Fibroblast of skin of scalp (primary cell): ENCODE measurements around the gene B4GALT1.
"Not testable (repeated sequence)": the region's sequence is repeated elsewhere in the genome, so short reads cannot be mapped to it uniquely, and the experiment has no call there.

Source experiments
- DNase-seq: peaks from one replicate; pipeline ENCODE4 v3.0.0-alpha.2; 2013

B4GALT1 gene

DNA sequence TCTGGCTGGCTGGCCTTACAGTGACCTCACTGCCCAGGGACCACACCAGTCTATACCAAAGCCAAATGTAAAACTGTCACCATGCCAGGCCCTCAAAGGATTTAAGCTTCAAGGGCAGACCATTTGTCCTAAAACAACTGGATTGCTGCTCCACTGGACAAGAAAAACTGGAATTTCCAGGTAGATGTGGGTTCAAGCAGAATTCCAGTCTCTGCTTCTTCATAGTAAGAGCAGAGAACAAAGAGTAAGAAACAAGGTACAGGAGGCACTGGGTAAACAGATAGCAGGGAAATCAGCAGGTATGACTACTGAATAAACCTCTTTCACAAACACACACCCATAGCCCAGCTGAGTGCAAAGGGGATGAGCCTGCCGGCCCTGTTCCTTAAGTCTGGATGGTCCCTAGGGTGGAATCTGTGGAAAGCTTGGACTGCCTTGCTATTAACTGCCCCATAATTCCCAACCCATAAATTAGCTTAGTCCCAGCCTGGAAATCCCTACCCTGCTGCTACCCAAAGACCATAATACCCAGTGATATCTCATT, 5.5 kb downstream of the B4GALT1 start:
- DNase-seq: no peak

DNA sequence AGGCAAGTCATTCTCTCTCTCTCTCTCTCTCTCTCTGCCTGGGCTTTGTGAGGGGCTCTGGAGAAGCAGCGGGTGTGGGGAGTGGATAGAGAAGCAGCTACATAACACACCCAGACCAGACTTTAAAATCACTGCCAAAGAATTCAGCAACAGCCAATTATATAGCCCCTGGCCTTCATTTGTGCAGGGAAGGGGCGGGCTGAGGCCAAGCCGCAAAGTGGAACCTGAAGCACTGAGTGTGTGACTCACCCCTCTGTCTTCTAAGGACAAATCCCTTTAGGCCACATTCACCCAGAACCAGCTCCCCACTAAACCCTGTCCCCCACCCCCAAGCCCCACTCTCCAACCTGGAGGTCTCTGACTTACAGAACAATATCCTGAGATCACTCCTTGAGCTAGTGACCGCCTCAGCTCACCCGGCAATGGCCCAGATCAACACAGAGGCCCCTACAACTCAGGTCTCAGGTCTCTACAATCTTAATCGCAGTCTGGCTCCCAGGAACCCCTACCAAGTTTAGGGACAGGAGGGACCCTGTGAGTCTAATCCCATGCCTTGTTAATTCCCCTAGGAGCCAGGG, 6.0 kb downstream of the B4GALT1 start:
- DNase-seq: peak; percentile 98

DNA sequence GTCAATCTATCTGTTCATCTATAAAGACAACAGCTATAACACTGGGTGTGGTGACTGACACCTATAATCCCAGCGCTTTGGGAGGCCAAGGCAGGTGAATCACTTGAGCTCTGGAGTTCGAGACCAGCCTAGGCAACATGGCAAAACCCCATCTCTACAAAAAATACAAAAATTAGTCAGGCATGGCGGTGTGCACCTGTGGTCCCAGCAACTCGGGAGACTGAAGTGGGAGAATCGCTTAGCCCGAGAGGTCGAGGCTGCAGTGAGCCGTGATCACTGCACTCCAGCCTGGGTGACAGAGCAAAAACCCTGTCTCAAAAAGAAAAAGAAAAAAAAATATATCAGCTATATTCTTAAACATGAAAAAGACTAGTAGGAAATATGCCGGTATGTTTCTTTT, 6.7 kb downstream of the B4GALT1 start:
- DNase-seq: not testable (repeated sequence)

DNA sequence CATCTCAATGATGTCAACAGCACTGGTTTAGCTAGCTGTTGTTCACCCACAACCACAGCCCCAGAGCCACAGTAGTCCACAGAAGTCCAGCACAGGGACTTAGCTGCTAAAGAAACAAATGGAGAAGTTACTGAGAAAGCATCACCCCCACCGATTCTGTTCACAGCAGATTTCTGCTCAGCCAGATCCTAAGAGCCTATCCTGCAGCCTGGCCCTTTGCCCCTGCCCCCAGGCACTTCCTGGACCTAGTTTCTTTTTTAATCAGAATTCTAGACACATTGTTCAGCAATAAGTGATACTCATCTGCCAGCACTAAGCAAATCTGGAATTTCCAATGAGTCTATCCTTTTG, 7.4 kb downstream of the B4GALT1 start:
- DNase-seq: peak; percentile 78

DNA sequence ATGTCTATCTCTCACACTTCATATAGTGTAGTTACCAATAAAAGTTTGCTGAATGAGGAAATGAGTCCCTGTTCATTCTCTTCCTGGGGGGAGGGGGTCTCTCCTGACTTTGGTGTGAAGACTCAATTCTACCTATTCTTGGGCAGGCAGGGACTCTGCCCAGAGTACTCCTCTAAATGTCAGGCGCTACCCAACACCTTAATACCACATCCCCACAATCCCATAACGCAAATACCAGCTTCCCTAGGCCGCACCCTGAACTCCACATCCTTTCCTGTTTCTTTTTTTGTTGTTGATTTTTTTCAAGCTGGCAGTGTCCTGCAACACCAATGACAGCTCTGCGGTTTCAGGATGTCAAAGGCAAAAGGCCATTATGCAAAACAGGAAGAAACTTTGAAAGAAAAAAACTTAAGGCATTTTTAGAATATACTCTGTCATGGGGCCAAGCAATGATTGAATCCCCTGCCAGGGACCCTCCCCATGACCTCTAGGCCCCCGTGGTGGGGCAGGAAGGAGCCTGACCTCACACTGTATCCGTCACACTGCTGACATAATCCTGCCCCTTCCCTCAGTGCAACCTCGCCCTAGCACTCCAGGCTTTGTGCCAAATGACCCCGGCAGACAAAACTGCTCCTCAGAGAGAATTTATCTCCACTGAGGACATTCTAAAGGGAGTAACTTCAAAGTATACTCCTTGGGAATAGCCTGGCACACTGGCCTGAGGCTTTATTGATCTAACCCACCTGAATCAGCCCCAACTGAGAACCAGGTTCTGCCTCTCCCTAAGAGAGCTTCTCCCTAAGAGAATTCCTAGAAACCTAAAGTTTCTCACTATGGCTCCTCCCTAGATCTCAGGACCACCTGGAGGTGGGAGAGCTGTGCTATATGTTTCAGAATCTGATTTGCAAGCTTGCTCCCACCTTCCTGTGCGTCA, 8.0 kb downstream of the B4GALT1 start:
- peak; percentile 52 for DNase-seq

DNA sequence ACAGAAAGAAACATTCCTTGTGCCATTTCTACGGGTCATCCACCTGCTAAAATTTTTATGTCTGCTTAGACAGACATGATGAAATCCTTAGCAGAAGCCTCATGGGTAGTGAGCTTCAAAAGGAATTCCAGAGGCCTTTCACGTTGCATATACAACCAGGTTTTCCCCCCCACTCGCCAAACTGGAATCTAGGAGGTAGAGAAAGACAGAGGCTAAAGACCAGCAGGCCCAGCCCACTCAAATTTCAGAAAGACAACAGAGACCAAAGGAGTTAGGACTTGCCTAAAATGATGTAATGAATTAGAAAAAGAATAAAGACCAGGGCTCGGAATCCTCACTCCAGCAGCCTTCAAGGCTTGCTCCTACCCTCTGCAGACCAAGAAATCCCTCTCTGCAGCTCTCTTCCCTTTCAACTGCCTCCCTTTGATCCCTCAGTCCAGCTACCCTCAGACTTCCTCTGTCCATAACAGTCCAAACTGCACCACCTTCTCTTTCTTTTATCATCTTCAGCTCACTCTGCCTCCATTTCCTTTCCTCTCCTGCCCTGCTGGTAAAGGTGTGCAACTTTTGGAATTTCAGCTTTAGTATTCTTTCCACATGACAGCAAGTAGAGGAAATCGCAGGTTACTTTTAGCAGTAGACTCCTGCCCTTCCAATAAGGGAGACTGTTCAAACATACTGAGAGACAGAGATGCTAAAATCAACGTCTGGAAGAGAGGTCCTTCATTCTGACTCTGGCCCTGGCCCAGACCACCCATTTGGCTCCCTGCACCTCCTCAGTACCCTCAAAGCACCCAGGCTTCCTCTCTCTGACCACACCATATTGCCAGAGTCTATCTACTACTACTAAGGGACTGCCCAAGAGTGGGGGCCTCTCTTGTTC, 8.9 kb downstream of the B4GALT1 start:
- DNase-seq: no peak

DNA sequence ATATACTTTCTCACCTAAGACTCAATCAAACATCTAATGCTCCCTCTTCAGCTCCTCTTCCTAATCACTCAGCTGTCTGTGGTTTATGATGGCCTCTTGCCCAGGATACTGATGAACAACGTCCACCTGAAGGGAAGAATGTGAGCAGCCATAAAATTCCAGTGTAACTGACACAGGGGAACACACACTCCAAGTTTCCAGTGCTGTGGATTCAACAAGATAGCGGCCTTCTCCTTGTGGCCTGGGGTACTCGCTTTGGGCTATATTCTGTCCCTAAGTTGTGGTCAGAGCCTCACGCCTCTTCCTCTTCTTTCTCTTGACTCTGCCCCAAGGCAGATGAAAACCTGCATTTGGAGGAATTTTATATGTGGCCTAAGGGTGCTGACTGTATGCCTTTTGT, 11.7 kb downstream of the B4GALT1 start:
- DNase-seq: no peak

DNA sequence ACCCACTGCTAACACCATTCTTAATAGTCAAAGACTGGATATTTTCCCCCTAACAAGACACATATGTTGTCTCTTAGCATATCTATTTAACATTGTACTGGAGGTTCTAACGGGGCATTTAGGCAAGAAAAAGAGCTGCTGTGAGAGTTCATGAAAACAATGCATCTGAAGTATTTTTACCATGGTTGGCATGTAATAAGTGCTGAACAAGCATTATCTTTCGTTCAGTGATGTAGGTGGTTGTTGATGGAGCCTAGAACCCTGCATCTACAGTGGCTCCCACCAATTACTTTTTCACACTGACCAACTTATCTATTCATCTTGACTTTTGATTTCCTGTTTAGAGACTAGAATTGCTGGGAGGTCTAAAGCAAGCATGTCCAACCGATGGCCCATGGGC, 12.8 kb downstream of the B4GALT1 start:
- DNase-seq: no peak

DNA sequence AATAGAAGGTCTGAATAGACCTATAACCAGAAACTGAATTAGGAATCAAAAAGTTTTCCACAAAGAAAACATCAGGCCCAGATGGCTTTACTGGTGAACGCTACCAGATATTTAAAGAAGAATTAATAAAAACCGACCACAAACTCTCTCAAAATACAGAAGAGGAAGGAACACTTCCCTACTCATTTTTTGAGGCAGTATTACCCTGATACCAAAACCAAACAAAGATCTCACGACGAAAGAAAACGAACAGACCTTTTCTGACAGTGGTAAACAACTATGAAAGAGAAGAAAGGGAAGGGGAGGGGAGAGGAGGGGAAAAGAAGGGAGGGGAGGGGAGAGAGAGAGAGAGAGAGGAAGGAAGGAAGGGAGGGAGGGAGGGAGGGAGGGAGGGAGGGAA, 13.5 kb downstream of the B4GALT1 start:
- DNase-seq: no peak

DNA sequence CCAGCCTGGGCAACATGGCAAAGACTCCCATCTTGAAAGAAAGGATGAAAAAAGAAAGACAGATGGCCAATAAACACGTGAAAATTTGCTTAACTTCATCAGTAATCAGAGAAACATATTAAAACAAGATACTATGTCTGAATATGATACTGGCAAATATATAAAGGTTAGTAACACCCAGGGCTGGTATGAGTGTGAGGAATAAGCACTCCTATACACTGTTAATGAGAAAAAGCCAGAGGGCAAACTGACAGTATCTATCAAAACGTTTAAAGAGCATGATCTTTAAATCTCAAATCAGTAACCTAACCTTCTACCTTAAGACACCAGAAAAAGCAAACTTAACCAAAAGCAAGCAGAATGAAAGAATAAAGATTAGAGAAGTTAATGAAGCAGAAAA, 14.1 kb downstream of the B4GALT1 start:
- no peak for DNase-seq

DNA sequence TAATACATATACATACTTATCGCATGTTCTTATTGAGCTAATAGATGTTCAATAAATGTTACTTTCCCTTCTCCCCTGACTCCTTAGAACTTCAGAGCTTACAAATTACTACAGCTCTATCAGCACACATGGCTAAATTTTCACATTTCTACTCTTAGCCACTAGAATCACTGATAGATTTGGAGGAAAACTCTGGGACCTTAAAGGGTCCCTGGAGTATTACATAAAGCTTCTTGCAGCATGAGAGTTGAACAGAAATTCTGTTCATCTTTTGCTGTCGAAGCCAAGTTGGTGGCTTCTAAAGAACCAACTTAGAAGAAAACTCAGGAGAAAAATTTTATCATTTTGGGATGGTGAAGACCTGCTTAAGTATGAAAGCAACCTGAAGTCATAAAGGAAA, 15.5 kb downstream of the B4GALT1 start:
- DNase-seq: no peak

DNA sequence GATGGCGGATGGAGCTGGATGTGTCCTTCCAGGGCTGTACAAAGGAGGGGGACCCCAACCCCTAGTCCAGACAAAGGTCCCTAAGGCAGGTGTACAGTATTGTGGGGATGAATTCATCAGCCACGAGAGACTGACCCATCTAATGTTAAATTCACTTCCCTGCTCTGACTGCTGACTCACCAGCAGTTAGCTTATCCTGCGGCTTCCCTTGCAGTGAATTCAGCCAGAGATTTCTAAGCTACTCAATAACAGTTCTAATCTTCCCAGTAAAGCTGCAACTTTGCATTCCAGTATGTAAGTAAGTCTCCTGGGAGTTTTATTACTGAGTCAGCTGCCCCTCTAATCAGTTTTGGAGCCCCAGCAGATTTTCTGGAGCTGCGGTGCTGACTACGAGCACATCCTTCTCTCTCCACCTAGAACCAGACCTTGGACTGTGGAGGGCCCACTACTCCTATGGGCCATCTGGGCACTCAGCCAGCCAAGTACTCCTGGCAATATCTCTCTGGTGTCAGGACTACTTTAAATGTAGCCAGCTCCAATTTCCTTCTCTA, 16.1 kb downstream of the B4GALT1 start:
- DNase-seq: peak; percentile 97

DNA sequence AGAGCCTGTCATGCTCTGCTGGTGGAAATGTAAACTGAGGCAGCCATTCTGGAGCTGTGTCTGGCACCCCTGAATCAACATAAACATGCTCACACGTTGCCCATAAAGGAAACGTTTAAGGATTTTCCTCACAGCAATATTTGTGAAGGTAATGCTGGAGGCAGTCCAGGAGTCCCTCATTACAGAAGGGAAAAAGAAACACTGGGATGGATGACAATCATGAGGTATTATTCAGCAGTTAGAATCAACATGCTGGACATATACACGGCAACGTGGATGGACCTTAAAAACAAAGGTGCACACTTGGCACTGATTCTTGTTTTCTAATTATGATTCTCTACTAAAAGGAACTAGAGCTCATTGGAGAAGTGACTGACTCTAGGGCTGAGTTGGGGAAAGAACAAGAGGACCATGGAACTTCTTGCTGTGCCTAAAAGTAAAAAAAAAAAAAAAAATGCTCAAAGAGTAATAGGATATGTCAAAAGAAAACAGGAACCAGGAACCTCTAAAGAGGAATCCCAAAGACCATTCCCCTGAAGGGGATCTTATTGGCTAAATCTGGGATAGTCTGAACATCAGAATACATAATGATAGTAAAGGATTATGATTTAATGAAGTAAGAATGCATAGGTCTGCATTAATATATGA, 18.6 kb downstream of the B4GALT1 start:
- DNase-seq: no peak

DNA sequence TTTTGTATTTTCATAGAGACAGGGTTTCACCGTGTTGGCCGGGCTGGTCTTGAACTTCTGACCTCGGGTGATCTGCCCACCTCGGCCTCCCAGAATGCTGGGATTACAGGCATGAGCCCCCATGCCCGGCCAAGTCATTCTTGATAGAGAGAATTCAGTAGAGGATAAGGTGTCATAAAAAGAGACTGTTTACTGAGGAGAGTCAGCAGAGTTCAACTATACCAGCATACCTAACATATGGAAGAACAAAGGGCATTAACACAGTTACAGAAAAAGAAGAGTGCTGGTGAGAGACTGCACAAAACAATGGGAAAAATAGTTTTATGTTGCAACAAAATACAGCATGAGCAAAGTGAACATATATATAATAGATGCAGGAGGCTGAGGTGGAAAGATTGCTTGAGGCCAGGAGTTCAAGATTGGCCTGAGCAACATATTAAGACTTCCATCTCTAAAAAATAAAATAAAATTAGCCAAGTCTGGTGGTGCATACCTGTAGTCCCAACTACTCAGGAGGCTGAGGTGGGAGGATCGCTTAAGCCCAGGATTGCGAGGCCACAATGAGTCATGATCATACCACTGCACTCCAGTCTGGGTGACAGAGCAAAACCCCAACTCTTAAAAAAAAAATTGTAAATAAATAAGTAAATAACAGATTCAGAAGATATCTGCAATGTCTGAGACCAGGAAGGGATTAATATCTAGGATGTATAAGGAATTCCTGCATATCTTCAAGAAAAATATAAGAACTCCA, 19.5 kb downstream of the B4GALT1 start:
- DNase-seq: no peak

DNA sequence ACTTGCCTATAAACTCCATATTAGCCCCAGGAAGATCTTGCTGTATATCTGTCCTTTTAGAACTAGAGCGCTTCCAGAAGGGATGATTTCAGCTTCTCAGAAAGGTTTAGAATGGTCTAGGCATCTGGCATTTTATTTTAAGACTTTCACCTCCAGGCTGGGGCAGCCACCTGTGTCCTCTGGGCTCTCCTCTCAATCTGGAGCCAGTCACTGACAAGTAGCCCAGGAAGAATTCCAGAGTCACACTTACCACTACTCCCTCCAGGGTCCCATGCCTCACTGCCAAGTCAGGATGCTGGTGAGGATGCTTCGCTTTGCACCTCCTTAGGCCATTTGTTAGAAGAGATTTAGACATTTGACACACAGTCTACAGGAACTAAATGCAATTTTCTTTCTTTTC, 20.8 kb downstream of the B4GALT1 start:
- no peak for DNase-seq

DNA sequence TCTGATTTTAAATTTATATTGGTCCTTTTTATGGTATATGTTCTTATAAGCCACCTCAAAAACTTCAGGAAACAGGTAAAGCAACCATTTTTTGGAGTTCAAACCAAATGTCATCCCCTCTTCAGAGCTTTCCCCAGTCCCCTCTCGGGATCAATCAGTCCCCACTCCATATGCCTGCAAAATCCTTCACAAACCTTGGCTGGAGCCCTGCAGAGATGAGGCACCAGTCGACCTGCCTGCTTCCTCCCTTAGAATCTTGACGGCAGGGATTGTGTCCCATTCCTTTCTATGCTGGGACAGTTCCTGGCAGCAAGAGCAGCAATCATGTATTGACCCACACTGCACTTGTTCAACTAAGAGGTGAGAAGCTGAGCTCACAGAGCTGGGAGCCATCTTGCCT, 22.6 kb downstream of the B4GALT1 start:
- no peak for DNase-seq

DNA sequence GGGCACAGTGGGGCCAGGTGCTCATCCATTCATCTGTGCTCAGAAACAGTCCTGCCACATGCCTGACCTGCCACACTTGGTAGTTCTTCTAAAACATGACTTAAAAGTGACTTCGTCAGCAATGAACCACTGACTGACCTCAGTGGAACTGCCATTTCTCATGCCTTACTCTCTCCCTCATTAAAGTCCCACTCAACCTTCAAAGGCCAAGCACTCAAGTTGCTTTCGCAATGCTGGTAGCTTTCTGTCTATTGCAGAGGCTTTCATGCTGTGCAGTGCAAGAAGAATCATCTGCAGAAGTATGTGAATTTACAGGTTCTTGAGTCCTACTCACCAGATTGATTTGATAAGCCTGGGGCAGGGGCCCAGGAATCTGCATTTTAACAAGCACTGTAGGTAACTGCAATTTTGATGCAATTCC, 23.9 kb downstream of the B4GALT1 start:
- DNase-seq: peak; percentile 47

DNA sequence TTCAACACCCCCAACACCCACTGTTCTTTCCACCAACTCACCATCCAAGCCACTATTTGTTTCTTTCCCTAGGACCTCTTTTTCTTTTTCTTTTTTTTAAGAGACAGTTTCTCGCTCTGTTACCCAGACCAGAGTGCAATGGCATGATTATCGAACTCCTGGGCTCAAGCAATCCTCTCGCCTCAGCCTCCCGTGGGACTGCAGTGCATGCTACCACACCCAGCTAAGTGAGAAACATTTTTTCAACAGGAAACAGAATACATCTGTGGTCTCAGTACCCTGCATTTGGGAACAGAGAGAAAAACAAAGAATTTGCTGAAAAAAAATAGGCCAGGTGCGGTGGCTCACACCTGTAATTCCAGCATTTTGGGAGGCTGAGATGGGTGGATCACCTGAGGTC, 24.6 kb downstream of the B4GALT1 start:
- no peak for DNase-seq

DNA sequence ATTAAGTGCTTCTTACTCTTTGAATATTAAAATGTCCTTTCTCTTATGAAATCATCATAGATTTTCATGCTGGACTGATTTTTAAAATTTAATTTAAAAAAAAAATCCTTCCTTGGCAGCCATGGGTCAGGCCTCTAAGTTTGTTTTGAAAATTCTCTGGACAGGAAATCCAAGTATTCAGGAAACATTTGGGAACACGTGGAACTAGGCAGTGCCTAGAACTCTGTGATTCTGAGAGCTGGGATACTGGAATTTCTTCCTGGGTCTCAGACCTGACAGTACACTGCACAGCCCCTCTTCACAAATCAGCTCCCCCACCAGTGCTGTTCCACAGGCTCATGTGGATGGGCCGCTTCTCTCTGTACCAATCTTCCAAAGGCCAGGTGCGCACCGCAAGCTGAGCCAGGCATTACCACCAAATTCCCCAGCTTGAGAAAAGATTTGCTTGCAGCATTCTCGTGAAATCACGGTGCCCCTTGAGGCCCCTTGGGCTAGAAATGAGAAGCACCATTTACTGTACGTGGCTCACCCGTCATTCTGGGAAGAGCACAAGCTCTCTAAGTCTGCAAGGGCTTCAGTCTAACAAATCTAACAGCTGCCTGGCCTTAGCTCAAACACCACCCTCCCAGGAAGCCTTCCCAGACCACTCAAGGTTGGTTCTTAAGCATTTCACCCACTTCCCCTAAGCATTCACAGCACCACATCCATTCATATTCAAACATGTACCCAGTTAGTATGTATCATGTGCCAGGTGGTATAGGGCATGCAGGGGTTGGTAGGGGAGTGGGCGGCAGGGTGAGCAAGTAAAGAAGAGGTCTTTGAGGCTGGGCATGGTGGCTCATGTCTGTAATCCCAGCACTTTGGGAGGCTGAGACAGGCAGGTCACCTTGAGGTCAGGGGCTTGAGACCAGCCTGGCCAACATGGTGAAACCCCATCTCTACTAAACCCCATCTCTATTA, 26.5 kb downstream of the B4GALT1 start:
- DNase-seq: no peak
